Urinary bladder (tissue), 4 donors: Measurements from ENCODE around the gene ZMYND19. TPM values are rescaled to one million over a fixed set of nuclear protein-coding genes. Genes with fewer than 3 reads are reported as not detected.
A peak's percentile ranks its signal among the peaks of the same experiment; 100 is the strongest.

Experiments used
- DNase-seq: peaks from one replicate; pipeline ENCODE4 v3.0.0-alpha.2; 2015; ENCODE audit errors: extremely low spot score
- H3K27ac ChIP-seq: one replicate; pipeline ENCODE4 v1.5.1; 2013; ENCODE audit warnings: low read depth, mild to moderate bottlenecking, moderate library complexity
- H3K36me3 ChIP-seq: one replicate; pipeline ENCODE4 v1.6.1; 2013; ENCODE audit warnings: mild to moderate bottlenecking, moderate library complexity; ENCODE audit not compliant: insufficient read depth
- H3K4me1 ChIP-seq: one replicate; pipeline ENCODE4 v1.6.1; 2013; ENCODE audit warnings: mild to moderate bottlenecking, moderate library complexity; ENCODE audit not compliant: insufficient read depth
- H3K4me3 ChIP-seq: one replicate; pipeline ENCODE4 v1.5.1; 2013; ENCODE audit warnings: low read depth, low read length
- WGBS: extraction: QIAGEN DNeasy Blood & Tissue Kit; methylation state at CpG from one replicate; pipeline ENCODE4 v1.1.7; 2013; 5-methylcytosine and 5-hydroxymethylcytosine counted together
- polyA plus RNA-seq: library from polyadenylated mRNA; stranded (reverse); fragments of 200-250 nt; gene quantifications from one replicate; pipeline ENCODE4 v1.2.3, GENCODE V29; 2013
- total RNA-seq: library from RNA; depleted of rRNA; stranded (reverse); fragments of >200 nt; gene quantifications from one replicate; pipeline ENCODE4 v1.2.3, GENCODE V29; 2014
- donor health status: healthy with polysubstance abuse.
- donor health status: healthy.

The ZMYND19 gene
- total and polyA plus RNA-seq, 2 donors, result 7.9 to 13.2 TPM

DNA sequence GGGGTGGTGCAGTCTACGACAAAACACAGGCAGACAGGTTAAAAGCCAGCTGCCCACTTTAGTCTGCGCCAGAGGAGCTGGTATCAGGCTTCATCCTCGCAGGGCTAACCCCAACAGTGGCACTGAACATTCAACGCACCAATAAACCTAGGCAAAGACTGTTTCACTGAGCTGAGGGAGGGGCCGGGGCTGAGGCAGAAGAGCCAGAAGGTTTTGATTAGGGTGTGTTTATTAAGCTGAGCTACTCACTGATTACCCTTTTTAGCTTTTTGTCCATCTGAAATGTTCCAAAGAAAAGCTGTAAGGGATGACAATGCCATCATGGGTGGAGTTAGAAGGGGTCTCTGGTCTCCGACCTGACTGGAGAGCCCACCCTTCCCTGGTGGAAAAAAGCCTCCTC lies 1.4 kb downstream of the ZMYND19 start:
- 71% methylated on average over 6 of the region's 6 CpGs for WGBS
- H3K4me1 ChIP-seq, result no peaks in the 10 kb centered on the region
- peaks cover 2% of the 10 kb centered on the region for H3K36me3 ChIP-seq
- H3K4me3 ChIP-seq, result no peak overlapping the region
- no peak for DNase-seq
- no peak overlapping the region for H3K27ac ChIP-seq

DNA sequence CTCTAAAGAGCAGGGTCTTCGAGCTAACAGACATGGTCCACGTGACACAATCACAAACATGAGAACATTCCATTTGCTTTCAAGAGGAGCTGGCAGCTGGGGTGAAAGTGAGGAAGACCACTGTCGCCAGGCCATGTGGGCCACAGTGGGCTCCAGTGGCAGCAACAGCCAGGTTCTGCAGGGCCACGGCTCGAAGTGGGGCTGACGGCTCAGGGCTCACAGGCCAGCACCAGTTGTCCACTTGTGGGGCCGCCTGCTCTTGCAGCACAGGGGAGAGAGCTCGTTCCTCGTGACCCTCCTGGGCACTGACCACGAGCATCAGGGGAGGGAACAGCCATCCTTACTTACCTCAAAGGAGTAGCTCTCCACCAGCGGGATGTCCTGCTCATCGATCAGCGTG lies 2.0 kb downstream of the ZMYND19 start:
- Histone ChIP-seq H3K4me1 (no peaks in the 10 kb centered on the region), H3K36me3 (peaks cover 2% of the 10 kb centered on the region), H3K27ac (no peak overlapping the region), H3K4me3 (no peak overlapping the region)
- 88% methylated on average over 13 of the region's 13 CpGs for WGBS
- no peak for DNase-seq

GRCh38 chr9:137586854-137587253 lies 3.5 kb downstream of the ZMYND19 start:
- no peak for DNase-seq
- Histone ChIP-seq H3K36me3 (peaks cover 2% of the 10 kb centered on the region), H3K27ac (no peak overlapping the region), H3K4me1 (no peaks in the 10 kb centered on the region), H3K4me3 (no peak overlapping the region)
- WGBS, result 94% methylated on average over 14 of the region's 14 CpGs

GRCh38 chr9:137583957-137584356 lies 6.4 kb downstream of the ZMYND19 start:
- peaks cover 2% of the 10 kb centered on the region for H3K36me3 ChIP-seq
- no peak overlapping the region for H3K27ac ChIP-seq
- no peak for DNase-seq
- WGBS, result 82% methylated on average over 8 of the region's 8 CpGs
- no peak overlapping the region for H3K4me3 ChIP-seq
- no peaks in the 10 kb centered on the region for H3K4me1 ChIP-seq

DNA sequence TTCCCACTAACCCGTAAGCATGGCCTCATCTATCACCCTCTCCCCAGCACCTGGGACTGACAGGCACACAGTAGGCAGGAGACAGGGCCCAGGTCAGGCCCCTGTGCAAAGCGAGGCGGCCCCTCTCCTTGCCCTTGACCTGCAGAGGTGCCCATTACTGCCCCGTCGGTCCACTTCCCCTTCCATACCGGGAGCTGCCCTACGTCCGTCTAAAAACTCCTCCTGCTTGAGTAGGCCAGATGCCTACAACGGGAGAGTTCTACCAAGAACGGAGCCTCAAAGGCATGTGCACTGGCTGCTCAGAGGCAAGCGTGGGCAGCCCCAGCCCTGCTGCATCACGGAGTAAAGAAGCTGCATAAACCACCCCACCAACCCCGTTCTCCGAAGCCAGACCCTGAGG lies 7.0 kb downstream of the ZMYND19 start:
- WGBS, result 84% methylated on average over 14 of the region's 14 CpGs
- DNase-seq, result no peak
- no peaks in the 10 kb centered on the region for H3K4me1 ChIP-seq
- no peak overlapping the region for H3K4me3 ChIP-seq
- peaks cover 2% of the 10 kb centered on the region for H3K36me3 ChIP-seq
- H3K27ac ChIP-seq, result no peak overlapping the region

DNA sequence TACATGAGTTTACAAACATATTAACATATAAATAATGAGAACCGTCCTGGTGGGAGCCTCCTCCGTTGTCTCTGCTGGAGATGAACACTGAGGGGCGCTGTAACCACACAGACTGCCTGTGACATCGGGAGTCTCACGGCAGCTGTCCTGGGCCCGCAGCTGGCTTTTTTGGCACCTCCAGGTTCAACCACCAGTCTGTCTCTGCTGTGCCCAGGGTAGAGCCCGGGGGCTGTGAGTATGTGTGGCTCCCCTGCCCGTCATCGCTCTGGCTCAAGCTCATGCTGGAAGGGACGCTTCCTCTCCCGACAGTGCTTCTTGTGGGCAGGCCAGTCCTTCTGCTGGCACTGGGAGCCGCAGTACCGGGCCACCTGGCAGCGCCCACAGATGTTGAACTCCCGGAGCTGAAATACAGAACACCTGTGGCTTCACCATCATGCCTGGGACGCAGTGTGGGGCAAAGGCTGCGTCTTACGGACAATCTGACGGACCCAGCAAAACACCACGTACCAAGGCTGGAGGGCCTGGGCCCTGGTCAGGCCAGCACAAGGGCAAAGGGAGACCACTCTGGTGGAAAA lies 7.9 kb downstream of the ZMYND19 start:
- DNase-seq, result no peak
- peaks cover 2% of the 10 kb centered on the region for H3K36me3 ChIP-seq
- H3K27ac ChIP-seq, result no peak overlapping the region
- no peaks in the 10 kb centered on the region for H3K4me1 ChIP-seq
- 81% methylated on average over 20 of the region's 20 CpGs for WGBS
- H3K4me3 ChIP-seq, result no peak overlapping the region

DNA sequence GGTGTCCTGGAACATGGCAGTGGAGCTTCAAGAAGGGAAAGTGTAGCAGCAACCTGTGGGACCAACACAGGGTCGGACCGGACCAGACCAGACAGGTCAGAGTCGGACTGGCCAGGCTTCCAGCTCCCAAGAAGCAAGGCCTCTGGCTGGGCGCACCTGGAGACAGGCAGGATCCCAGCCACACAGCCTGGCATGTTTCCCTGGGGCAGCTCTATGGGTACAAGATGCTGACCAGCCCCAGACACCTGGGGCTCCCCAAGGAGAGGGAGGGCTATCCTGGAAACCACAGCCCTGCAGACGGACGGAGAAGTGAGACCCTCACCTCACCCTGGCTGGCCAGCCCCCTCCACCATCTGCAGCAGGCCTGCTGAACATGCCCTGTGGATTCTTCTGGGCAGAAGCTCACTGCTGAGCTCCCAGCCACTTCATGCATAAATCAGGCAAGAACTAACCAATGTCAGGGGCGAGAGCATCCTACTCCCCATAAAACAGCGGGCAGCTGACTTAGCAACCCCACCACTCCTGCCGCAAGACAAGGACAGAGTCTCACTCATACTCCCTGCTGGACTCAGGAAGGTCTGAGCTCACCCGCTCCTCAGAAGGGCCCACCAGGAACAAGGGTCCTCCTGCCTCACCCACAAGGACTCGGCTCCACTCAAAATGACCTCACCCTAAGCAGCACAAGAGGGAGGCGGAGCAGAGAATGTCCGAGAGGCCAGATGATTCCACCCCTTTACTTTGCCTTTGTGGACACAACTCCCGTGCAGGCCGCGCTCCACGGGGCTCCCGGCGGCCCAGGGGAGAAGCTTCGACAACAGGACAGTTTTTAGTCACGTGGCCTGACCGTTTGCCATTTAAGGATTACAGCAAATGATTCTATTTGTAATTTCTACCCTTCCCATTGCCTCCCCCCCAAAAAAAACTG lies 8.7 kb downstream of the ZMYND19 start:
- no peak overlapping the region for H3K27ac ChIP-seq
- peaks cover under 1% of the 10 kb centered on the region for H3K36me3 ChIP-seq
- no peaks in the 10 kb centered on the region for H3K4me1 ChIP-seq
- DNase-seq, result no peak
- H3K4me3 ChIP-seq, result no peak overlapping the region
- 89% methylated on average over 22 of the region's 22 CpGs for WGBS

DNA sequence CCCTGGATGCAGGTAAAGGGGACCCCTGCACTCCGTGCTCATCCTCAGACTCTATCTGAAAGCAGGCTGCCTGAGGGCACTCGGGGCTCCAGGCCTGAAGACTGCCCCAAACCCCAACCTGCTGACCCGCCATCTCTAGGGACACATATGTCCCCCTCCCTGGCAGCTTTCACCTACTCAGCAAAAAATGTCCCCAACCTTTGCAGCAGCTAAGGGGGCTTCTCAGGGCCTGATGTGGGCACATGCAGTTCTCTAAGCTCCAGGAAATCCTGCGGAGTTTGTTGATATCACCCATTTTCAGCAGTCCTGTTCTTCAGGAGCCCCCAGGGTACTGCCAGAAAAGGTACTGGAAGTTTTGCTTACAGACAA lies 9.4 kb downstream of the ZMYND19 start:
- Histone ChIP-seq H3K4me3 (no peak overlapping the region), H3K36me3 (no peaks in the 10 kb centered on the region), H3K27ac (no peak overlapping the region), H3K4me1 (no peaks in the 10 kb centered on the region)
- DNase-seq, result no peak
- WGBS, result 90% methylated on average over 4 of the region's 4 CpGs

- no peak overlapping the region for H3K27ac ChIP-seq
- no peaks in the 10 kb centered on the region for H3K4me1 ChIP-seq
- no peaks in the 10 kb centered on the region for H3K36me3 ChIP-seq
- 85% methylated on average over 23 of the region's 23 CpGs for whole genome bisulfite sequencing
- H3K4me3 ChIP-seq, result no peak overlapping the region
- no peak for DNase-seq
Measured at GRCh38 chr9:137580209-137580953, 9.9 kb downstream of the ZMYND19 start.

DNA sequence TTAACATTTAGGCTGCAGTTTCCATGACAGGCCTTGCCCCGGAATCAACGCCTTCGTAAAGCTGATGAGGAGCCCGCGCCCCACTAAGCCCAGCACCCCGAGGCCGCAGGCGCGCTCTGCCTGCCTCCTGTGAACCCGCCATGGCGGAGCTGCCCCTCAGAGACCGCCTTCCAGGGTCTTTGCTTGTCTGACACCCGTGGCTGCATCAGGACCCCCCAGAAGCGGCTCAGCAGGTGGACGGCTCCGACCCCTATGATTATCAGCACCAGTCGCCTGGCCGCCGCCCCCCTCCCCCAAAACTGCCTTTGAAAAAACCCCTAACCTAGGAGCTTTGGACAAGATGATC lies 11.1 kb downstream of the ZMYND19 start:
- no peaks in the 10 kb centered on the region for H3K36me3 ChIP-seq
- peak overlapping the region; percentile 94 for H3K4me3 ChIP-seq
- no peak overlapping the region for H3K27ac ChIP-seq
- H3K4me1 ChIP-seq, result no peaks in the 10 kb centered on the region
- WGBS, result 28% methylated on average over 19 of the region's 19 CpGs
- DNase-seq, result no peak

- peaks cover 3% of the 10 kb centered on the region for H3K36me3 ChIP-seq
- peak within 1 kb of the TSS; percentile 94 for H3K4me3 ChIP-seq
- WGBS, result under 1% methylated on average over 82 of the region's 82 CpGs
- DNase-seq, result peak; percentile 73
- peak within 1 kb of the TSS; percentile 41 for H3K27ac ChIP-seq
- H3K4me1 ChIP-seq, result no peaks in the 10 kb centered on the region
Measured at GRCh38 chr9:137578518-137579258, 11.6 kb downstream of the ZMYND19 start, which contains the start of gene DPH7. Gene DPH7 (minus strand): TSS chr9:137578925. CDS start chr9:137578777, 148 bp downstream.

GRCh38 chr9:137575716-137576411 lies 14.4 kb downstream of the ZMYND19 start:
- no peak for DNase-seq
- Histone ChIP-seq H3K27ac (no peak overlapping the region), H3K36me3 (peaks cover 8% of the 10 kb centered on the region), H3K4me3 (no peak overlapping the region), H3K4me1 (no peaks in the 10 kb centered on the region)
- 82% methylated on average over 12 of the region's 12 CpGs for WGBS

- H3K4me1 ChIP-seq, result no peaks in the 10 kb centered on the region
- 69% methylated on average over 9 of the region's 9 CpGs for WGBS
- no peak for DNase-seq
- peaks cover 8% of the 10 kb centered on the region for H3K36me3 ChIP-seq
- H3K27ac ChIP-seq, result no peak overlapping the region
- no peak overlapping the region for H3K4me3 ChIP-seq
Measured at GRCh38 chr9:137575364-137575715, 15.0 kb downstream of the ZMYND19 start.
